Tibial nerve (tissue), 4 donors: Measurements from ENCODE around the gene MACO1.

ENCODE experiments used
- CTCF ChIP-seq, 5 experiments: fragments of 200-600 bp in 3 of 5; fragments of 450-650 bp in 2 of 5; sonication (generic) in 3 of 5; IDR thresholded peaks; one replicate each; pipeline ENCODE4 v1.5.1; 2016 to 2019; ENCODE audit warnings: antibody characterized with exemption in 5 of 5, mild to moderate bottlenecking in 3 of 5, moderate library complexity in 2 of 5
- EP300 ChIP-seq, 2 donors: sonication (generic); formaldehyde crosslinking; IDR thresholded peaks; one replicate each; pipeline ENCODE4 v1.6.1; 2017; ENCODE audit warnings: antibody characterized with exemption in 2 of 2, mild to moderate bottlenecking in 1 of 2
- POLR2A ChIP-seq, 2 donors: fragments of 450-650 bp; IDR thresholded peaks; one replicate each; pipeline ENCODE4 v1.6.1; 2017; ENCODE audit warnings: antibody characterized with exemption in 2 of 2, mild to moderate bottlenecking in 2 of 2, moderate library complexity in 2 of 2

- TF ChIP-seq EP300 (IDR thresholded peaks at IDR 0.05) (no peak), CTCF (IDR thresholded peaks at IDR 0.05) (no peak), POLR2A (IDR thresholded peaks at IDR 0.05) (no peak)
Observed at GRCh38 chr1:25532970-25533369, 102.3 kb downstream of the MACO1 start.
